Inferior parietal cortex (tissue), 1 donor: ENCODE results near the gene CORO2A.
"Not testable (repeated sequence)": the region's sequence is repeated elsewhere in the genome, so short reads cannot be mapped to it uniquely, and the experiment has no call there.

ENCODE experiments used
- DNase-seq: peaks from one replicate; pipeline ENCODE4 v3.0.0-alpha.2; 2016; ENCODE audit errors: extremely low spot score

CORO2A gene

DNA sequence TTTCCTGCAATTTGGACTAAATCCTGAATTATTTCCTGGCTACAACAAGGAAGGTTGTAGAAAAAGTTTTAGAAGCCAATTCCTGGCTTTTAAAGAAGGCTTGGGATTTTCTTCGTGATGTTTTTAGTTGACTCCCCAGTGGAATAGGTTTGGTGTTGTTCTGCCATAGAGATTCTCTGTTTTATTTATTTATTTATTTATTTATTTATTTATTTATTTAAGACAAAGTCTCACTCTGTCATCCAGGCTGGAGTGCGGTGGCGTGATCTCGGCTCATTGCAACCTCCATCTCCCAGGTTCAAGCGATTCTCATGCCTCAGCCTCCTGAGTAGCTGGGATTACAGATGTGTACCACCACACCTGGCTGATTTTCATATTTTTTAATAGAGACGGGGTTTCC, 75.3 kb downstream of the CORO2A start:
- DNase-seq = not testable (repeated sequence)

DNA sequence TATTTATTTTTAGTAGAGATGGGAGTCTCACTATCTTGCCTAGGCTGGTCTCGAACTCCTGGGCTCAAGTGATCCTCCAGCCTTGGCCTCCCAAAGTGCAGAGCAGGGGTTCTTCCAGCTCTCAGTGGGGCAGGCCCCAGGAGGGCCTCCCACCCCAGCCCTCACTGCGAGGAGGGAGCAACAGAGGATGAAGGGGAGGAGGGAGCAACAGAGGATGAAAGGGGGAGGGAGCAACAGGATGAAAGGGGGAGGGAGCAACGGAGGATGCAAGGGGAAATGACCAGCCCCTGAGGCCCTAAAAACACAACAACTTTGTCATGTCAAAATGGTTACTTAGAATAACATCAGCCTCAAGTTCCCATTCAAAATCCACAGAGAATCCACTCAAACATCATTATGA, 83.4 kb downstream of the CORO2A start:
- no peak for DNase-seq

DNA sequence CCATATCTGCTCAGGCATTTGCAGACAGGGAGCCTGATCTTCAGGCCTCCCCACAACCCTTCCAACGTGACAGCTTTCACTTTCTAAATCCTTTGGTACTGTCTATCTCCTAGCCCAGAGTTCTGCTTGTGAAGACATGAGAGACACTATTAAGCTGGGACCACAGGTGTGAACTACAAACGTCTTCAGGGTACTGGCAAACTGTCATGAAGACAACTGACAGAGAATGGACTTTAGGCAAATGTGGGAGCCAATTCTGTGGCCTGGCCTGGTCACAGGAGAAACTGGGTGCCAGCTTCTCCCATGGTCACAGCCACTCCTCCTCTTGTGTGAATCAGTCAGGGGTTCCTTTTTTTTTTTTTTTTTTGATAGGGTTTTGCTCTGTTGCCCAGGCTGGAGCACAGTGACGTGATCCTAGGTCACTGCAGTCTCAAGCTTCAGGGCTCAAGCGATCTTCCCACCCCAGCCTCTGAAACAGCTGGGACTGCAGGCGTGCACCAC, 83.9 kb downstream of the CORO2A start:
- no peak for DNase-seq

DNA sequence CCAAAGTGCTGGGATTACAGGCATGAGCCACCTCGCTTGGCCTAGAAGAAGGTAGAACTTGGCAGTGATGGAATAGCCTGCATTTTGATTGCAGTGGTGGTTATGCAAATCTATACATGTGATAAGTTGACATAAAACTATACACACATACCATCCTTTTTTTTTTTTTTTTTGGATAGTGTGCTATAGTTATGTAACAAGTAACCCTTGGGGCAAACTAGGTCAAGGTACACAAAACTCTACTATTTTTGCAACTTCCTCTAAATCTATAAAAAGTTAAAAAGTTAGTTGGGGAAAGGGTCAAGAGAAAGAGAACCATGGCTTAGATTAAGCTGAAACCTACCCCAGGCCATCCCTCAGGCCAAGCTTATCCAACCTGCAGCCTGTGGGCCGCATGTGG, 84.5 kb downstream of the CORO2A start:
- DNase-seq = no peak

DNA sequence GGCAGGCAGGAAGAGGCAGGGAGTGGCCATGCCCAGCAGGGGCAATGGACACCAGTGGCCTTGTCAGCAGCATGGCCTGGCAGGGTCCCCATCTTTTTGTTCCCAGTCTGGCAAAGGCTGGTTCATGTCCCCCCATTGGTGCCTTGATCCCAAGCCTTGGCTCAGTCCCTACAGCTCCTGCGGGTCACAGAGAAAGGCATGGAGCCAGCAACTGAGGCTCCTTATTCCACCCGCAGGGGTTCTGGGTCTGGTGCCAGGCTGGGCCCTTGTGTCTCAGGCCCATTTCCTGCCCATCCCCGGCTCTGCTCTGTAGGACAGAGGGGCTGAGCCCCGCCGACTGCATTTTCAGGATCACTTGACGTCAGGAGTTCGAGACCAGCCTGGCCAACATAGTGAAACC, 87.4 kb downstream of the CORO2A start:
- DNase-seq = no peak

DNA sequence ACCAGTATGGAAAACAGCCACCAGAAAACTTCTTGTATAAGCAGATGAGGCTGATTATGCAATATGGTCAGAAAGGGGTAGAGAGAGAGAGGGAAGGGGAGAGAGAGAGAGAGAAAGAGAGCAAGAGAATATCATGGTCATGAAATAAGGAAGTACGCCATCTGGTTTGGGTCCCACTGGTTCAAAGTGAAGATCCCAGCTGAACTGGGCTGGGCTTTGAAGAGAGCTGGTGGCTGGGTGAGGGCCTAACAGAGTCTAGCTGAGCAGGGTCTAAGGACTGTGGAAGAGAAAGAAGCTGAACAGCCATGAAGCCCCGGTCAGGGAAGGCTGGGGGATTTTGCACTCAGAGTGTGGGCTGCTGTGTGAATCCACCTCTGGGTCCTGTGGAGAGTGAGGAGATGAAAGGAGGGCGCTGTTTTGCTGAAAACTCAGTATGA, 88.0 kb downstream of the CORO2A start:
- no peak for DNase-seq

DNA sequence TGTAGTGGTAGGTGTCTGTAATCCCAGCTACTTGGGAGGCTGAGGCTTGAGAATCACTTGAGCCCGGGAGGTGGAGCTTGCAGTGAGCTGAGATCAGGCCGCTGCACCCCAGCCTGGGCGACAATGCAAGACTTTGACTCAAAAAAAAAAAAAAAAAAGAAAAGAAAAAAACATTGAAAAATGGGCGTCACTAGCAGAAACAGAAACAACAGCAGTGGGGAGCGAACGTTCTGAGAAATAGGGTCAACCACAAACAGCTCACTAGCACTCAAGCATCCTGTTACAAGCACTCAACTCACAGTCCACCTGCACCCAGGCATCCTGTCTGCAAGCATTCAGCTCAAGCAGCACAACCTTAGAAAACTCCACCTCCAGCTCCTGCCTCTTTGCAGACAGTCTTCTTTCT, 90.6 kb downstream of the CORO2A start:
- DNase-seq = no peak

DNA sequence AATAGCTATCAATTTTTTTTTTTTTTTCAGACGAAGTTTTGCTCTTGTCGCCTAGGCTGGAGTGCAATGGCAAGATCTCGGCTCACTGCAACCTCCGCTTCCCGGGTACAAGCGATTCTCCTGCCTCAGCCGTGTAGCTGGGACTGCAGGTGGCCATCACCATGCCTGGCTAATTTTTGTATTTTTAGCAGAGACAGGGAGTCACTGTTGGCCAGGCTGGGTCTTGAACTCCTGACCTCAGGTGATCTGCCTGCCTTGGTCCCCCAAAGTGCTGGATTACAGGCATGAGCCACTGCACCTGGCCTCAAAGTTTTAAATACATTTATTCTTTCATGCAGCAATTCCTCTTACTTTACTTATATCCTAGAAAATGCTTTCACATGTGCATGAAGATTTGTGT, 91.0 kb downstream of the CORO2A start:
- no peak for DNase-seq

DNA sequence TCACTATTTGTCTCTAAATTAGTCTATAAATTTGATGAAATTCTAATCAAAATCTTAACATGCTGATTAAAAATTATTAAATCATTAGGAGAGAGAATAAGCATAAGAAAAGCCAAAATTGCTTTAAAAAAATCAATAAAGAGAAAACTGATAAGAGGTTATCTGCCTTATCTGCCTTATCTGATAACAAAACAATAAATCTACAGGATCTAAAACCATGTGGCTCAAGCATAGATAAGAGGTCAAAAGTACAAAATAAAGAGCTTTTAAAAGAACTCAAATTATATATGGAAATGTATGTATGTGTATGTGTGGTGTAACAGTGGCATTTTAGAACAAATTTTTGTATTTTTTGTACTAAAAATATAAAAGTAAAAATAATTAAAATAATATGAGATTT, 92.0 kb downstream of the CORO2A start:
- DNase-seq = no peak

DNA sequence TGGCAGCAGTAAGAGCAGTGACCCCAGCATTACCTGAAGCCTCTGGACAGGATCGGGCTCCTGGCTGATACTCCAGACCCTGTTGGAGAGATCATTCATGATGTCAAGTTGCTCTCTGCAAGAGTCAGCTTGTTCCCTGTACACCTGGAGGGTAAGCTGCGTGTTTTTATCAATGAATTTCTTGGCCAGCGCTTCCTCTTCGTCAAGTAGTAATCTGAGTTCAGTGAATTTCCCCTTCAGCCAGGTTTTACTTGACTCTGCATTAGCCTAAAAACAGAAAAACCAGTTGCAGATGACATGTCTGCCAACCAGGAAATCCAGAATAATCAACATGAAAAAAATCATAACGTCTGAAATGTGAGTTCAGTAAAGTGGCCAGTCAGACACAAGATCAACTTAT, 92.5 kb downstream of the CORO2A start:
- no peak for DNase-seq

DNA sequence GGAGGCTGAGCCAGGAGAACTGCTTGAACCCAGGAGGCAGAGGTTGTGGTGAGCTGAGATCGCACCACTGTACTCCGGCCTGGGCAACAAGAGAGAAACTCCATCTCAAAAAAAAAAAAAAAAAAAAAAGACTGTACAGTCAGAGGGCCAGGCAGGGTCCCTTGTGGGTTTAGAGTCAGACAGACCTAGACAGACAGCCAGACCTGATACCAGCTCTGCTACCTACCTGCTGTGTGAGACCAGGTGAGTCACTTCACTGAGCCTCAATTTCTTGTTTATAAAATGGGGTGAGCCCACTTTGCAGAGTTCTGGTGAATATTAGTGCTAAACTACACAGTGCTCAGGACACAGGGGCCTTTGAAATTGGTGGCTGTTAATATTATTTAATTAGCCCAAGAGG, 93.1 kb downstream of the CORO2A start:
- no peak for DNase-seq

DNA sequence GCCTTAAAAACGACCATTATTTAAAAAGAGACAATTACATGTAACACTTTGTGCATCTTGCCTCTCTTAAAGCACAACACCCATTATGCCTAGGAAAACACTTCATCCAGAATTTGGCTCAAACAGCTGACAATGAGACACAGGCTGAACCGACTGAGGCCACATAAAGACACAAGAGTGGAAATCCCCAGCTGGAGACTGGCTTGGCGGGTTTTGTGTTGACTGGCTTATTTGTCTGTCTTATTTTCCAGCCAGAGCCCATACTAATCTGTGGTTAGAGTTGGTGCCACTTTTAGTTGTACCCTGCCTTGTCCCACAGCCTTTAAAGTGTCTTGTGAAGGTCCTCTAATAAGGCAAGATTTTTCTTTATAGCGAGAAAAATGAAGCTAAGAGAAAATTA, 94.6 kb downstream of the CORO2A start:
- DNase-seq = no peak

DNA sequence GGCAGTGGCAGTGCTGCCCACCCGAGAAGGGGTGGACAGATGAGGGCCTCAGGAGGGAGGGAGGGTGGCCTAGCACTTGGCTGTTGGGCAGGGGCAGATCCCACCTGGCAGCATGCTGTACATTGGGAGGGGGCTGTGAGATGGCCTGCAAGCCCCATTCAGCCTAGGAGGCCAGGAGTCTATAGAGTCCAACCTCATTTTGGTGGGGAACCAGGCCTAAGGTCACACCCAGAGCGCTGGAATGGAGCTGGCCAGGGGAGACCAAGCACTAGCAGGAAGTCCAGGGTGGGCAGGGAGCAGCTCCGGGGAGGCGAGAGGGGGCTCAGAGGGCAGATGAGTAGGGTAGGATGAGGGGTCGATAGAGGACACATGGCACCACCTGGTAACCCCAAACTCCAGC, 96.3 kb downstream of the CORO2A start:
- no peak for DNase-seq

DNA sequence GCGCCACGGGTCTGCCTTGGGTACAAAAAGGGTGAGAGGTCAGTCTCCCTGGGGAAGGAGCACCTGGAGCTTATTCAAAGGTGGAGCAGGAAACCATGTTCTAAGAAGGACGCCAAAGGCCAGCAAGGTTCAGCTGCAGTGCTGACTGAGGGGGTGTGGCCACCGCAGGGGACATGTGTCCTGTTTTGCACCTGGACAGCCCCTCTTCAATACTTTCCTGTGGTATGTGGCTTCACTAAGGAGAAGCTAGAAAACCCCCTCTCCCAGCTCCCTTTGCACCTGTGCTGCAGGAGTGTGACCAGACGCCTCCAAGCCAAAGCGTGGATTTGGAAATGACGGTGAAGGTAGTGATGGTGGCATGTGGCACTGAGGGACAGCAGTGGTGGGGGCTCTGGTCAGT, 97.0 kb downstream of the CORO2A start:
- DNase-seq = no peak

DNA sequence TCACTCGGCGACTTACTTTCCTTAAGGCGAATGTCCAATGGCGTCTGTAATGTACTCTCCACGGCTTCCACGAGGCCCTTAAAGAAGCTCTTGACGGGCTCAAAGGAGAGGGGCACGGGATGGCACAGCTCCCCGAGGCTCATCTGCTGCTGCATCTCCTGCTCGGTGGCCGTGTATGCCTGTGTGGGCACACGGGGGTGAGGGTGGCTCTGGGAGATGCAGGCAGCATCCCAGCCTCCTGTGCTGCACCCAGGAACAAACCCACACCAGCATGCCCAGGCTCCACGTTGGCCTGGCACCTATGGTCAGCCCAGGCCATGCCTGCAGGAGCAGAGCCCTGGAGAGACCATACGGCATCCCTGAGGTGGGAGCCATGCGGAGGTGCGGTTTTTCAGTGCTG, 97.6 kb downstream of the CORO2A start:
- DNase-seq = no peak

DNA sequence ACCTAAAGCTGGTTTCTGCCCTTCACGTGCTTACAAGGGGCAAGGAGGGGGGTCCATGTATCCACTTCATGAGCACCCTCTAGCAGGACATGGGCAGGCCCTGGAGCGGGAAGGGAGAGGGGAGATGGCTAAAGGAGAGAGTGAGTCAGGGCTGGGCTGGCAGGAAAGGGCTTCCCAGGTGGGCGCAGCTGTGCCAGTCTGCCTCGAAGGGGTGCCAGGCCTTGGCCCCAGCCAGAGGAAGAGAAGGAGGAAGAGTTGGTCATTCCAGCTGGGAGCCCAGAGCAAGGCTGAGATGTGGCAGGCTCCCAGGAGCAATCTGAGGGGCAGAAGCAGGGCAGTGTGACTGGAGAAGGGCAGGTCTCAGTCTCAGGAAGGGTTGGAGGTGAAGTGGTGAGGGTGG, 98.1 kb downstream of the CORO2A start:
- DNase-seq = no peak

DNA sequence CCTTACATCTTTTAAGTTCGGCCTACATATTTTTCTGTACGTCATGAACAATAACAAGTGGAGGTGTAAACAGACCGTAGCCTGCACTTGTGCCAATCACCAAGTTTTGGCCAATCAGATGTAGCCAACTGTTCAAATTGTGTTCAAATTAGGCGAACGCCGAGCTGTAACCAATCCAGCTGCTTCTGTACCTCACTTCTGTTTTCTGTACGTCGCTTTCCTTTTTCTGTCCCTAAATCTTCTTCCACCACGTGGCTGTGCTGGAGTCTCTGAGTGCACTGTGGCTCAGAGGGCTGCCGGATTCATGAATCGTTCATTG, 99.9 kb downstream of the CORO2A start:
- DNase-seq = no peak

DNA sequence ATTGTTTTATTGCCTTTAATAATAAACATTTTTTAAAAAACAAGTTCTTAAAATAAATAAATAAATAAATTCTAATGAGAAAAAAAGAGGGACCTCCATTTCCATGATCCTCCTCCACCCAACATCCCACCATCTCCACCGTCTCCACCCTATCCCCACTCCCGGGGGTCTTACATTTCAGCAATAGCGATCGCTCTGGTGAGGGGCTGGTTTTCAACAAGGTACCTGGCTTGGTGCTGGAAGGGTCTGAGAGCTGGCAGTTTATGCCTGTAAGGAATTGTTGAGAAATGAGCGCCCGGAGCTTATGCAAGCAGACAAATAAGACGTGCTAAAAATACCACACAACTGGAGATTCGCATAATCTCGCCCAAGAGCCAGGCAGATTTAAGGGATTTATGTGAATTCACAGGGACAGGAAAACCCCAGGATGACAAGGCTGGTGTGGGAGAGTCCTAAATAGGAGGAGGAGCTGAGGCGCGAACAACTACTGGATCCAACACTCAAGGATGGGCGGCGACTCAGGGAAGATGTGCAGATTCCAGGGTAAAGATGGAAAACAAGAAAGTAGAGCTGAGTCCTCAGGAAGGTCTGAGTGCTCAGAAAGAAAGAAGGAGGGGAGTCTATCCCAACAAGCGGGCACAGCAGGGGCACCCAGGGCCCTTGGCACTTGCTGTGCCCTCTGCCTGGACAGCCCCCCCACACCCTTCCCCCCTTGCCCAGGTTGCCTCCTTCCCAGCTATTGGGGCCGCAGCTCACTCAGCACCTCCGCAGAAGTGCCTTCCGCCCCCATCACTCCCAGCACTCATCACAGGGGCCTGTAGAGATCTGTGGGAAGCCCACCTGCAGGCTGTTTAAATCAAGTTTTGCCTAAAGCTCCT, 100.5 kb downstream of the CORO2A start:
- DNase-seq = peak; percentile 63

DNA sequence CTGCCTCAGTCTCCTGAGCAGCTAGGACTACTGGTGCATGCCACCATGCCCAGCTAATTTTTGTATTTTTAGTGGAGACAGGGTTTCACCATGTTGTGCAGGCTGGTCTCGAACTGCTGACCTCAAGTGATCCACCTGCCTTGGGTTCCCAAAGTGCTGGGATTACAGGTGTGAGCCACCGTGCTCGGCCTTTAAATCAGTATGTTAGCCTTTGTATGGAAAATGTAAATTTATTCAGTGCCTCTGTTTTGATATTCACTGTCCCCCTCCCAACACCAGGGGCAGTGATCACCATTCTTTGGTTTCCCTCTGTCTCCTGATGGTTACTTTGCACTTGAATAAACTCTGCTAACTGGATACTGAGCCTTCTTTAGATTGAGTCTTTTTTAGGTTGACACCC, 101.8 kb downstream of the CORO2A start:
- not testable (repeated sequence) for DNase-seq

DNA sequence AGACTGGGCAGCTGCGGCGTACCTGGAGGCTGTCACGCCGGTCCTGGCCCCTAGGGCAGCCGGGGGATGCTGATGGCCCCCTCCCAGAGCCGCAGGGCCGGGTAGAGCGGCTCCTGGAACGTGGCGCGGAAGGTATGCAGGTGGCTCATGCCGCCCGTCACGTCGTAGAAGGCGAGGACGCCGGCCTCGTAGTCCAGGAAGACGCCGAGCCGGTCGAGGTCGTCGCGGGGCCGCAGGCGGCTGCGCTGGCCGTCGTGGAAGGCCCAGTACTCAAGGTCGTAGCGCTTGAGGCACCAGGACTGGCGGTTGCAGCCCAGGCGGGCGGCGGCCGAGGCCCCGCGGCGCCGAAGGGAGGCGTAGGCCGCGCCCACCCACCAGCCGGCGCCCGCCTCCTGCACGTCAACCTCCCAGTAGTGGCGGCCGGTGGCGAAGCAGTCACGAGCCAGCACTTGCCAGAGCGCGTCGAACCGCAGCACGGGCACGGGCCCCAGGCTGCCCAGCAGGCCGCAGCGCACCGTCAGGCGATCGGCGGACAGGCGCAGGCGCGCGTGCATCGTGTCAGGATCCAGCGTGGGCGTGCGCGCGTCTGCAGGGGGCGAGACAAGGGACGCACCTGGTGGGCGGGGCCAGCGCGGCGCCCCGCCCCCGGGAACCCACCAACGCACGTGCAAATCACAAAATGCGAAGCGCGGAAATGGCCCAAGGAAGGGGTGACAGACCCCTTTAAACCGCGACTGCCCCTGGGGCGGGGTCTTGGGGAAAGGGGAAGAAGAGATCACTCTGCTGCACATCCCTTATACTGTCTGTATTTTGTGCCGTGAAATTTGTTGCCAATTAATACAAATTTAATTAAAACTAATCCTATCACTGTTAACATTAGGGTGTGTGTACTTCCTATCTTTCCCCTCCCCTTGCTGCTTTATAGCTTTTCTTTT, 104.8 kb downstream of the CORO2A start:
- no peak for DNase-seq

DNA sequence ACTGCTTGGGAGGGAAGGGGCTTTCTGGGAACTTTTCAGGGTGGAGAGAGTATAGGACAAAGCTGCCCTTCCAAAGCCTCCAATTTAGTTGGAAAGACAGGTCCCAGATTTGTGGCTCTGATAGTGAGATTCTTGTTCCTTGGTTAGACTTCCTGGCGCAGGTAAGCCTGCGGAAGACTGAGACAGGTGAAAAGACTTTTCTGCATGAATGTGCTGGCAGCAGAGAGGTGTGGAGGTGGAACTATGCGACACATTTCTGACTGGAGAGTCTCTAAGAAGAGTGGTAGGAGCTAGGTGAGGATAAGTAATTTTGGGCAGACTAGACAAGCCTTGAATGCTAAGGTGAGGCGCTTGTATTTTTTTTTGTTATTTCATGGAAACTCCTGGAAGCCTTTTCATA, 106.0 kb downstream of the CORO2A start:
- no peak for DNase-seq

DNA sequence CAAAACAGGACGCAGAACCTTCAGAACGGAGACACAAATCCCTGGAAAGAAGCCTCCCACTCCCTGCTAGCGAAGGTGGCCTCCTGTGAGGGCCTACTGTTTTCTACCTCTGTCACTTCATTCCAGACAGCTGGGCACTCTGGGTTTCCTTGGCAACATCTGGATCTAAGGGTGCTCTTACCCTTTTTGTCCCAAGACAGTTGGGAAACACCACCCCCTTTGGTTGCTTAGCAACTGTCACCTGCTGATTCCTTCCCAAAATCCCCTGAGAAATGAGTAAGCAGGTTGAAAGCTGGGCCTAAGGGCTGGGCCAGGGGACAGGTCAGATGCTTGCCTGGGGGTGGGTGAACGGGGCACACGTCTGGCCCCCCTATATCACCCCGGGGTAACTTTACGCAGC, 106.5 kb downstream of the CORO2A start:
- no peak for DNase-seq

DNA sequence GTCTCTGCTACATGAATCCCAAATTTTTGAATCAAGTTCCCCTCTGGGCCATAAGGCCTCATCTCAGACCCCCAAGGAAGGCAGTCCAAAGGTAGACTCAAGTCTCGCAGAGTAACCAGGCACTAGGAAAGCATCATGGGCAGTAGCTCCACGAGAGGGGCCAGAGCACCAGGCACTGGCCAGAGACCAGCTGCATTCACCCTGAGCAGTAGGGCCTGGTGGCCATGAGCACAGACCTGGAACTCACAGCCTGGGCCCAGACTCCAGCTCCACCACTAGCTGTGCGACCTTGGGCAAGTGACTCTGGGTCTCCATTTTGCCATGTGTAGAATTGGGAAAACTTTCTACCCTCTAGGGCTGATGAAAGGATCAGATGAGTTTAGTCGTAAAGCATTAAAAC, 107.4 kb downstream of the CORO2A start:
- no peak for DNase-seq
